Measurements from ENCODE around the gene MUSTN1. TPM values are rescaled to one million over a fixed set of nuclear protein-coding genes. Genes with fewer than 3 reads are reported as not detected.

The MUSTN1 gene
- polyA plus RNA-seq, 1 experiment = not detected

DNA sequence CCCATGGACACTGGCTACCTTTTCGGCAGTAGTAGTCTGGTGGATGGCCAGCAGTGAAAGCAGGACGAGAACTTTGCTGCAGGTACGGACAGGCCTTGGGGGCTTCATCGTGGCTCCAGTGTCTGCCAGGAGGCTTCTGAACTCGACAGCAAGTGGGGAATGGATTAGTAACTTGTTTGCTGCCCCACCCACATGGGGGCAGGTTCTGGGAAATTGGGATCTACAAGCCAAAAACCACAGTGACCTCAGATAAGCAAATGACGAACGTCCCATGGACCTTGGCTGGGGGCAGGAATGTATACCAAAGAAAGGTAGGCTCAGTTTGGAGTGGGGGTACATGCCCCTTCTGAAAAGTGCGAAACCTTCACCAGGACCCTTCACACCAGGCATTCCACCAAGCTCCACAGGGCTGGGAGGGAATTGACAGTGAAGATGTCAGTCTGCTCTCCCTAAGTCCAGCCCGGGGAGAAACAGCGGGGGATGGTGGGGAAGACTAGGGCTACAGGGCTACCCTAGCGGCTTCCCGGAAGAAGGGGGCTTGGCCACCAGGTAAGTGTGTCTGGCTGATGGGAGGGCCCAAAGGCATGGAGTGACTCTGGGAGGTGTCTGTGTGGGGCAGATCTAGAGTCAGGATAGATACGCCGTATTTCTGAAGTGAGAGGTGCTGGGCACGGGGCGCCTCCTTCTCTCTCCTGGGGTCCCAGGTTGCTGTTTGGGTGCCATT, 4.1 kb downstream of the MUSTN1 start, which contains the start of gene ITIH4:
Gene ITIH4, minus strand, starts transcription at position 138 of the 724 bp plus-strand sequence. Its CDS starts 30 bp downstream, at position 108.
- ChIA-PET CTCF (interaction anchor here (1.6 to 1.7 kb wide), 2 partner anchors 15 to 18 kb away, joined by 6 read pairs; no protein-coding TSS in a partner anchor), POLR2A (no interaction called here)
- Histone ChIP-seq H3K27me3 (ENCODE audit: control insufficient read depth, insufficient read depth, low read length) (no peaks in the 10 kb centered on the region), H3K36me3 (ENCODE audit: control insufficient read depth, insufficient read depth, low read length) (no peaks in the 10 kb centered on the region), H3K4me3 (ENCODE audit: low read depth, low read length) (no peak within 1 kb of the TSS)
- DNase-seq (ENCODE audit: low read depth) = no peak
- no peak for TF ChIP-seq CTCF (IDR thresholded peaks at IDR 0.05; ENCODE audit: insufficient read depth, low read depth, low read length)

GRCh38 chr3:52829906-52830463, 4.8 kb downstream of the MUSTN1 start:
- Histone ChIP-seq H3K27me3 (ENCODE audit: control insufficient read depth, insufficient read depth, low read length) (no peaks in the 10 kb centered on the region), H3K36me3 (ENCODE audit: control insufficient read depth, insufficient read depth, low read length) (no peaks in the 10 kb centered on the region), H3K4me3 (ENCODE audit: low read depth, low read length) (no peak overlapping the region)
- ChIA-PET POLR2A (no interaction called here), CTCF (interaction anchor here (0.9 kb wide), 1 partner anchor 14 kb away, joined by 3 read pairs; no protein-coding TSS in a partner anchor)
- TF ChIP-seq CTCF (IDR thresholded peaks at IDR 0.05; ENCODE audit: insufficient read depth, low read depth, low read length) = no peak
- no peak for DNase-seq (ENCODE audit: low read depth)

- DNase-seq (ENCODE audit: low read depth) = no peak
- CTCF ChIA-PET = interaction anchor here (0.9 kb wide), 1 partner anchor 13 kb away, joined by 3 read pairs; no protein-coding TSS in a partner anchor
- no peaks in the 10 kb centered on the region for H3K36me3 ChIP-seq (ENCODE audit: control insufficient read depth, insufficient read depth, low read length)
- POLR2A ChIA-PET = no interaction called here
- no peaks in the 10 kb centered on the region for H3K27me3 ChIP-seq (ENCODE audit: control insufficient read depth, insufficient read depth, low read length)
- no peak overlapping the region for H3K4me3 ChIP-seq (ENCODE audit: low read depth, low read length)
- TF ChIP-seq CTCF (IDR thresholded peaks at IDR 0.05; ENCODE audit: insufficient read depth, low read depth, low read length) = no peak
Observed at GRCh38 chr3:52829482-52829881, 5.3 kb downstream of the MUSTN1 start.

- no peaks in the 10 kb centered on the region for H3K27me3 ChIP-seq (ENCODE audit: control insufficient read depth, insufficient read depth, low read length)
- TF ChIP-seq CTCF (IDR thresholded peaks at IDR 0.05; ENCODE audit: insufficient read depth, low read depth, low read length) = no peak
- no peak for DNase-seq (ENCODE audit: low read depth)
- ChIA-PET CTCF (no interaction called here), POLR2A (no interaction called here)
- H3K4me3 ChIP-seq (ENCODE audit: low read depth, low read length) = no peak overlapping the region
- no peaks in the 10 kb centered on the region for H3K36me3 ChIP-seq (ENCODE audit: control insufficient read depth, insufficient read depth, low read length)
Observed at GRCh38 chr3:52827866-52828376, 6.9 kb downstream of the MUSTN1 start.

GRCh38 chr3:52827441-52827840, 7.4 kb downstream of the MUSTN1 start:
- TF ChIP-seq CTCF (IDR thresholded peaks at IDR 0.05; ENCODE audit: insufficient read depth, low read depth, low read length) = no peak
- ChIA-PET CTCF (interaction anchor here (1.3 kb wide), 1 partner anchor 18 kb away, joined by 5 read pairs; no protein-coding TSS in a partner anchor), POLR2A (no interaction called here)
- no peak for DNase-seq (ENCODE audit: low read depth)
- Histone ChIP-seq H3K36me3 (ENCODE audit: control insufficient read depth, insufficient read depth, low read length) (no peaks in the 10 kb centered on the region), H3K27me3 (ENCODE audit: control insufficient read depth, insufficient read depth, low read length) (no peaks in the 10 kb centered on the region), H3K4me3 (ENCODE audit: low read depth, low read length) (no peak overlapping the region)
